OCI-LY3 (cell line): ENCODE data around the gene RNF141.

Experiments
- EZH2phosphoT487 ChIP-seq: fragments of 200-600 bp; shearing (Covaris generic); IDR thresholded peaks from 2 replicates; pipeline ENCODE4 v1.6.1; 2018; ENCODE audit warnings: antibody characterized with exemption, mixed run types, low read depth
- TF ChIP-seq, protein P1 (sequence below): fragments of 200-600, 300-600 bp; sonication (generic); IDR thresholded peaks from 2 replicates; pipeline ENCODE4 v1.5.1; 2014; ENCODE audit warnings: antibody characterized with exemption, low read length, low read depth

DNA sequence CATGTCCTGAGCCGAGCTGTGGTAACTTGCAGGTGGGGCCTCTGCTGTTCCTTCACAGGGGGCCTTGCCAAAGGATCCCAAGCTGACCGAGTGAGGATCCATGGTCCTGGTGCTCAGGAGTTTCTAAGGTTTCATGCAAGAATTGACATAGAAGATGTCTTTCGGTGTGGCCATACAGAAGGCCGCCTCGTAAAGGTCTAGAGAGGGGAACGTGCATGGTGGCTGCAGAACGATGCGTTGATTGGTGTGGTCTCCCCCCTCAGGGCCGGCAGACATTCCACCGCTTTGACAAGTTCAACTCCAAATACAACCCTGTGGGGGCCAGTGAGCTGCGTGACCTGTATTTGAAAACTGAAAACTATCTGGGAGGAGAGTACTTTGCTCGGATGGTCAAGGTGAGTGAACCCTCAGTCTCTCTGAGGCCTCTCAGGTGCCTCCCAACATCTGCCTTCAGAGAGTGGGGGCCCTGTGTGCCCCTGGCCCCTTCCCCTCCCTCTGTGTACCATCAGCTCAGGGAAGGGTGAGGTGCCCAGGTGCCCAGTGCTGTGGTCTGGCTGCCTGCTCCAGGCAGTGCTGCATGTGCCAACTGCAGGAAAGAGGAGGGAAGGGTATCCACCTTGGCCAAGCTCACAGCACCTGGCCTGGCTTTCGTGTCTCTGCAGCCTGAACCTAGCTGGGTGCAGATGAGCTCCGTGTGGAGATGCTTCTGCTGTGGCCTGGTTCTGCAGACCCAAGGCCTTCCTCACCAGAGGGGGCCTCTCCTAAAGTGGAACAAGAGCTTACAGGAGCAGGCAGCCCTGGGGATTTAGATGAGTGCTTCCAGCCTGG is 46.1 kb downstream of the RNF141 start:
- TF ChIP-seq, protein P1, sequence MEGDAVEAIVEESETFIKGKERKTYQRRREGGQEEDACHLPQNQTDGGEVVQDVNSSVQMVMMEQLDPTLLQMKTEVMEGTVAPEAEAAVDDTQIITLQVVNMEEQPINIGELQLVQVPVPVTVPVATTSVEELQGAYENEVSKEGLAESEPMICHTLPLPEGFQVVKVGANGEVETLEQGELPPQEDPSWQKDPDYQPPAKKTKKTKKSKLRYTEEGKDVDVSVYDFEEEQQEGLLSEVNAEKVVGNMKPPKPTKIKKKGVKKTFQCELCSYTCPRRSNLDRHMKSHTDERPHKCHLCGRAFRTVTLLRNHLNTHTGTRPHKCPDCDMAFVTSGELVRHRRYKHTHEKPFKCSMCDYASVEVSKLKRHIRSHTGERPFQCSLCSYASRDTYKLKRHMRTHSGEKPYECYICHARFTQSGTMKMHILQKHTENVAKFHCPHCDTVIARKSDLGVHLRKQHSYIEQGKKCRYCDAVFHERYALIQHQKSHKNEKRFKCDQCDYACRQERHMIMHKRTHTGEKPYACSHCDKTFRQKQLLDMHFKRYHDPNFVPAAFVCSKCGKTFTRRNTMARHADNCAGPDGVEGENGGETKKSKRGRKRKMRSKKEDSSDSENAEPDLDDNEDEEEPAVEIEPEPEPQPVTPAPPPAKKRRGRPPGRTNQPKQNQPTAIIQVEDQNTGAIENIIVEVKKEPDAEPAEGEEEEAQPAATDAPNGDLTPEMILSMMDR: no peak
- TF ChIP-seq EZH2phosphoT487: no peak
